Endothelial cell of umbilical vein (primary cell): ENCODE data around the gene OPN1SW. TPM values are rescaled to one million over a fixed set of nuclear protein-coding genes. Genes with fewer than 3 reads are reported as not detected.

ENCODE experiments used
- BruUV-seq: library from RNA; stranded (reverse); fragments of 400-500 nt; replicated peaks from 2 replicates; lab custom pipeline; 2021; lab: Mats Ljungman, UMichigan
- CTCF ChIA-PET: fragments of 300-600, 350-600 bp; sonication (Branson Sonifier 250); formaldehyde crosslinking; loops from one replicate; lab custom pipeline; 2021; ENCODE audit warnings: antibody characterized with exemption, inconsistent platforms; lab: Charles Lee
- POLR2A ChIA-PET: fragments of 300-600, 350-600 bp; sonication (Branson Sonifier 250); formaldehyde crosslinking; loops from one replicate; lab custom pipeline; 2021; ENCODE audit warnings: antibody characterized with exemption, inconsistent platforms; lab: Charles Lee
- DNase-seq: peaks from one replicate; pipeline ENCODE4 v3.0.0-alpha.2; 2011; ENCODE audit warnings: low read depth, low spot score
- FAIRE-seq: peaks from 2 replicates; lab custom pipeline; 2011; peaks lifted over from hg19 to GRCh38; lab: Jason Lieb, UNC
- H2AFZ ChIP-seq: 2 replicates; pipeline ENCODE4 v1.6.0; 2012; ENCODE audit warnings: low read depth, low read length, control low read depth, inconsistent platforms
- H3K27ac ChIP-seq: 2 replicates; pipeline ENCODE4 v1.5.1; 2011; ENCODE audit warnings: low read depth, mild to moderate bottlenecking, control low read depth, low read length, moderate library complexity; ENCODE audit not compliant: insufficient read depth
- H3K27me3 ChIP-seq, 2 experiments: 2 replicates each; pipeline versions ENCODE4 v1.6.0 to v1.6.1; 2011; ENCODE audit warnings: low read length in 2 of 2, mixed read lengths in 1 of 2; ENCODE audit not compliant: control insufficient read depth in 2 of 2, insufficient read depth in 2 of 2
- H3K36me3 ChIP-seq, 2 experiments: 2 replicates in 1 of 2; 3 replicates in 1 of 2; pipeline ENCODE4 v1.5.1; 2011; ENCODE audit warnings: low read length in 2 of 2, mild to moderate bottlenecking in 1 of 2, moderate library complexity in 1 of 2; ENCODE audit not compliant: control insufficient read depth in 2 of 2, insufficient read depth in 2 of 2; ENCODE audit errors: extremely low read depth in 1 of 2
- H3K4me1 ChIP-seq: 3 replicates; pipeline ENCODE4 v1.5.1; 2011; ENCODE audit warnings: mild to moderate bottlenecking, low read length; ENCODE audit not compliant: control insufficient read depth, insufficient read depth; ENCODE audit errors: extremely low read depth
- H3K4me2 ChIP-seq: 2 replicates; pipeline ENCODE4 v1.6.1; 2011; ENCODE audit warnings: low read length, control low read depth, mixed read lengths; ENCODE audit not compliant: insufficient read depth
- H3K4me3 ChIP-seq, 3 experiments: fragments of 200-600 bp in 1 of 3; sonication (generic), shearing (Covaris generic) in 1 of 3; replicated peaks in 1 of 3; 2 replicates each; pipeline ENCODE4 v1.5.1; 2011 to 2016; ENCODE audit warnings: control low read depth in 3 of 3, low read length in 3 of 3, mild to moderate bottlenecking in 2 of 3, inconsistent platforms in 1 of 3, low read depth in 1 of 3, moderate library complexity in 1 of 3; ENCODE audit not compliant: insufficient read depth in 1 of 3
- H3K79me2 ChIP-seq: 2 replicates; pipeline ENCODE4 v1.6.0; 2012; ENCODE audit warnings: low read length, inconsistent platforms; ENCODE audit not compliant: control insufficient read depth, insufficient read depth
- H3K9ac ChIP-seq: replicated peaks from 2 replicates; pipeline ENCODE3; 2011; ENCODE audit warnings: low read length, control low read depth; ENCODE audit not compliant: insufficient read depth; ENCODE audit errors: extremely low read depth
- H3K9me1 ChIP-seq: replicated peaks from 3 replicates; pipeline ENCODE4 v1.6.0; 2011; ENCODE audit warnings: mild to moderate bottlenecking, low read length; ENCODE audit not compliant: control insufficient read depth, insufficient read depth; ENCODE audit errors: extremely low read depth
- H3K9me3 ChIP-seq: replicated peaks from 2 replicates; pipeline ENCODE4 v1.5.1; 2012; ENCODE audit warnings: low read length, inconsistent platforms; ENCODE audit not compliant: control insufficient read depth, insufficient read depth
- H4K20me1 ChIP-seq: replicated peaks from 2 replicates; pipeline ENCODE3; 2011; ENCODE audit warnings: mild to moderate bottlenecking, low read length; ENCODE audit not compliant: control insufficient read depth, insufficient read depth; ENCODE audit errors: extremely low read depth
- CTCF ChIP-seq, 2 donors: IDR thresholded peaks; 1 replicate in 1 of 2; 2 replicates in 1 of 2; pipeline ENCODE4 v1.5.1; 2011; ENCODE audit warnings: low read length in 2 of 2, mild to moderate bottlenecking in 2 of 2, moderate library complexity in 2 of 2, control low read depth in 1 of 2, inconsistent platforms in 1 of 2, low read depth in 1 of 2; ENCODE audit not compliant: insufficient read depth in 1 of 2; ENCODE audit errors: extremely low read depth in 1 of 2
- EZH2 ChIP-seq: IDR thresholded peaks from 2 replicates; pipeline ENCODE4 v1.6.1; 2012; ENCODE audit warnings: borderline replicate concordance, low read depth, mild to moderate bottlenecking, moderate library complexity, low read length, inconsistent platforms; ENCODE audit not compliant: severe bottlenecking
- FOS ChIP-seq: IDR thresholded peaks from 2 replicates; pipeline ENCODE4 v1.6.1; 2011; ENCODE audit warnings: mild to moderate bottlenecking, low read length, moderate library complexity, borderline replicate concordance; ENCODE audit not compliant: insufficient read depth
- GATA2 ChIP-seq: IDR thresholded peaks from 2 replicates; pipeline ENCODE4 v1.7.0; 2011; ENCODE audit warnings: low read depth, mild to moderate bottlenecking, moderate library complexity, mixed read lengths, low read length; ENCODE audit not compliant: insufficient read length, insufficient read depth
- JUN ChIP-seq: IDR thresholded peaks from 2 replicates; pipeline ENCODE4 v1.6.1; 2011; ENCODE audit warnings: borderline replicate concordance, low read depth; ENCODE audit not compliant: insufficient read length, insufficient read depth
- MAX ChIP-seq: IDR thresholded peaks from 2 replicates; pipeline ENCODE4 v1.6.1; 2011; ENCODE audit not compliant: insufficient read depth, insufficient read length
- MYC ChIP-seq: IDR thresholded peaks from one replicate; pipeline ENCODE4 v1.6.1; 2011; ENCODE audit warnings: mild to moderate bottlenecking, low read depth, low read length
- POLR2A ChIP-seq: IDR thresholded peaks from 2 replicates; pipeline ENCODE4 v1.6.1; 2012; ENCODE audit warnings: low read depth, mild to moderate bottlenecking, control low read depth, low read length
- POLR2AphosphoS5 ChIP-seq: IDR thresholded peaks from 2 replicates; pipeline ENCODE4 v1.6.1; 2012; ENCODE audit warnings: low read depth, mild to moderate bottlenecking, control low read depth, low read length, moderate library complexity; ENCODE audit not compliant: insufficient read depth
- dilution Hi-C: fragments of 300-500 bp; cut with MboI; formaldehyde crosslinking; loops from one replicate; pipeline ENCODE4 v1.15.0; 2019; ENCODE audit warnings: low sequenced_read_pairs; ENCODE audit not compliant: extremely low pct_ligation_motif_present
- intact Hi-C: fragments of 100-400 bp; cut with micrococcal nuclease; formaldehyde crosslinking; loops from one replicate; pipeline ENCODE4 v1.10.0; 2022
- polyA plus RNA-seq, 4 experiments: library from polyadenylated mRNA; depleted of rRNA in 3 of 4; stranded (reverse) in 3 of 4; unstranded in 1 of 4; fragments of >200 nt; gene quantifications; 2 replicates each; pipeline versions ENCODE4 v1.2.1 to v1.2.3, GENCODE V29; 2011 to 2012; ENCODE audit warnings: missing spikeins in 1 of 4
- total RNA-seq: library from RNA; stranded (reverse); gene quantifications from 2 replicates; pipeline ENCODE4 v1.2.3, GENCODE V29; 2021

OPN1SW gene
- total and polyA plus RNA-seq, 2 donors (not counting 3 experiments of a cell fraction or from before 2014, with no cell fraction given): not detected

GRCh38 chr7:128735436-128735835, 40.2 kb downstream of the OPN1SW start:
- no peak for TF ChIP-seq FOS
- TF ChIP-seq CTCF (IDR thresholded peaks at IDR 0.05; ENCODE audit: extremely low read depth in 1 of 2, insufficient read depth in 1 of 2, low read depth in 1 of 2, low read length in 2 of 2): no peak
- TF ChIP-seq JUN: no peak
- no peak for TF ChIP-seq EZH2
- TF ChIP-seq MAX: no peak
- no peak for TF ChIP-seq POLR2AphosphoS5
- TF ChIP-seq GATA2: no peak
- no peak for TF ChIP-seq POLR2A
- TF ChIP-seq MYC: no peak
- peaks cover 0 to 2% of the 10 kb centered on the region in 2 experiments for H3K27me3 ChIP-seq
- peaks cover 27% of the 10 kb centered on the region for H3K4me1 ChIP-seq
- dilution Hi-C loops (no loop called here), intact Hi-C loops (no loop called here)
- H2AFZ ChIP-seq: no peak overlapping the region
- H3K4me2 ChIP-seq: no peak overlapping the region
- DNase-seq: no peak
- no peak overlapping the region for H3K4me3 ChIP-seq
- H3K27ac ChIP-seq: no peak overlapping the region
- peaks cover 13% of the 10 kb centered on the region for H3K79me2 ChIP-seq
- no peak overlapping the region for H3K9ac ChIP-seq
- CTCF ChIA-PET: interaction anchor here (1.9 kb wide), 1 partner anchor 10 kb away, joined by 9 read pairs; no protein-coding TSS in a partner anchor
- H3K9me3 ChIP-seq: no peaks in the 10 kb centered on the region
- FAIRE-seq: no peak
- H4K20me1 ChIP-seq: no peaks in the 10 kb centered on the region
- no peaks in the 10 kb centered on the region for H3K9me1 ChIP-seq
- POLR2A ChIA-PET: interaction anchor here (0.6 kb wide), 1 partner anchor 16 kb away, joined by 5 read pairs; no protein-coding TSS in a partner anchor
- BruUV-seq: no TSS peak
- no peaks in the 10 kb centered on the region for H3K36me3 ChIP-seq
